Measurements from ENCODE around the gene ZFYVE27.
"Not testable (repeated sequence)": the region's sequence is repeated elsewhere in the genome, so short reads cannot be mapped to it uniquely, and the experiment has no call there.

ZFYVE27 gene, protein sequence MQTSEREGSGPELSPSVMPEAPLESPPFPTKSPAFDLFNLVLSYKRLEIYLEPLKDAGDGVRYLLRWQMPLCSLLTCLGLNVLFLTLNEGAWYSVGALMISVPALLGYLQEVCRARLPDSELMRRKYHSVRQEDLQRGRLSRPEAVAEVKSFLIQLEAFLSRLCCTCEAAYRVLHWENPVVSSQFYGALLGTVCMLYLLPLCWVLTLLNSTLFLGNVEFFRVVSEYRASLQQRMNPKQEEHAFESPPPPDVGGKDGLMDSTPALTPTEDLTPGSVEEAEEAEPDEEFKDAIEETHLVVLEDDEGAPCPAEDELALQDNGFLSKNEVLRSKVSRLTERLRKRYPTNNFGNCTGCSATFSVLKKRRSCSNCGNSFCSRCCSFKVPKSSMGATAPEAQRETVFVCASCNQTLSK

GRCh38 chr10:97736902-97737769, at the start of gene ZFYVE27:
Gene ZFYVE27 (plus strand): TSS chr10:97737128. CDS start chr10:97738478, 1,350 bp downstream.
- DNase-seq, result peak; percentile 93

GRCh38 chr10:97687785-97688781, 48.8 kb upstream of the ZFYVE27 start:
- no peak for DNase-seq

- no peak for DNase-seq
Measured at GRCh38 chr10:97689559-97690020, 47.3 kb upstream of the ZFYVE27 start.

DNA sequence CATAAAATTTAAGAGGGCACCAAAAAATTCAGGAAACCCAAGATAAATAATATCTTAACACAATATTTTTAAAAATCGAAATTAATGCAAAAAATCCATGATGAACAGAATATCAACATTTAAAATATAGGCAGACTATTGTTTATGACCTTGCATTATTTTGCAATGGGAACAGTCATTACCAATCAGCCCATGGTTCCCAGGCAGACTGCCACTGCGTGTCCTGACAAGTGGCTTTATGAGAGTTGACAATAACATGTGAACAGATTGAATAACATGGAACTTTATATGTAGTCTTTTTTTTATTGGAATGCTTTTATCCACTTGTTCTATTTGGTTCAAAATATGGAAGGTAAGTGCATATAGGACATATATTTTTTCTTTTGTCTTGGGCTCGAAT, 46.8 kb upstream of the ZFYVE27 start:
- DNase-seq, result no peak

DNA sequence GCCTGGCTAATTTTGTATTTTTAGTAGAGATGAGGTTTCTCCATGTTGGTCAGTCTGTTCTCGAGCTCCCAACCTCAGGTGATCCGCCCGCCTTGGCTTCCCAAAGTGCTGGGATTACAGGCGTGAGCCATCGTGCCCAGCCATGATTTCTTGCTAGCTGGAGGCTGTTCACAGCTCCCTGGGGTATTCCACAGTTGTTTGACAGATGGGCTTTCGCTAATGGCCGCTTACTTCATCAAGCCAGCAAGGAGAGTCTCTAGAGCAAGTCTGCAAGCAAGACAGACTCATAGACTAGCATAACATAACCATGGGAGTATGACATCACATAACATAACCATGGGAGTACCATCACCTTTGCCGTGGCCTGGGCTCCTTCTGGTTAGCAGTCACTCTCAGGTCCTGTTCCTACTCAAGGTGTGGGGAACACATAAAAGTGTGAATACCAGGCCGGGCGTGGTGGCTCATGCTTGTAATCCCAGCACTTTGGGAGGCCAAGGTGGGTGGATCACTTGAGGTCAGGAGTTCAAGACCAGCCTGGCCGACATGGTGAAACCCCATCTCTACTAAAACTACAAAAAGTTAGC, 38.8 kb upstream of the ZFYVE27 start:
- DNase-seq, result not testable (repeated sequence)

GRCh38 chr10:97701438-97702069, 35.4 kb upstream of the ZFYVE27 start:
- DNase-seq, result peak; percentile 70

- DNase-seq, result no peak
Measured at GRCh38 chr10:97703398-97704067, 33.4 kb upstream of the ZFYVE27 start.

- no peak for DNase-seq
Measured at GRCh38 chr10:97704341-97704740, 32.6 kb upstream of the ZFYVE27 start.

DNA sequence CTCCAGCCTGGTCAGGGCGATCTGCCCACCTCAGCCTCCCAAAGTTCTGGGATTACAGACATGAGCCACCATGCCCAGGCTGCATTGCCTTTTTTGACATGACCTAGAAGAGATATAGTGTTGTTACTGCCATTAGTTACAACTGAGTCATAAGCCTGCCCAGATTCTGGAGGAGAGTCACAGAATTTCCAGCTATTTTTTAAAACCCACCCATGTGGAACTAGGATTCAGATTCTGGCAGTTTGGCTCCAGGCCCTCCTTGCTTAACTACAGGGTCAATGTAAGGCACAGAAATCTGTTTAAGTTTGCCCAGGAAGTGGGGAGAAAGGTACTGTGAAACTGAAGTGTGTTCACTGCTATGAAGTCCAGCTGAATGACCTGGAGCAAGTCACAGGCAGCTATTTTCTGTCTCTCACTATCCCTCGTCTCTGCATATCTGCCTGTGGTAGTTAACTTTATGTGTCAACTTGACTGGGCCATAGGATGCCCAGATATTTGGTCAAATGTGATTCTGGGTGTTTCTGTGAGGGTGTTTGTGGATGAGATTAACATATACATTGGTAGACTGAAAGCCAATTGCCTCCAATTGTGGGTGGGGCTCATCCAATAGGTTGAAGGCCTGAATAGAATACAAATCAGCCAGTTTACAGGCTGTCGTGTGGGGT, 31.8 kb upstream of the ZFYVE27 start:
- DNase-seq, result no peak

DNA sequence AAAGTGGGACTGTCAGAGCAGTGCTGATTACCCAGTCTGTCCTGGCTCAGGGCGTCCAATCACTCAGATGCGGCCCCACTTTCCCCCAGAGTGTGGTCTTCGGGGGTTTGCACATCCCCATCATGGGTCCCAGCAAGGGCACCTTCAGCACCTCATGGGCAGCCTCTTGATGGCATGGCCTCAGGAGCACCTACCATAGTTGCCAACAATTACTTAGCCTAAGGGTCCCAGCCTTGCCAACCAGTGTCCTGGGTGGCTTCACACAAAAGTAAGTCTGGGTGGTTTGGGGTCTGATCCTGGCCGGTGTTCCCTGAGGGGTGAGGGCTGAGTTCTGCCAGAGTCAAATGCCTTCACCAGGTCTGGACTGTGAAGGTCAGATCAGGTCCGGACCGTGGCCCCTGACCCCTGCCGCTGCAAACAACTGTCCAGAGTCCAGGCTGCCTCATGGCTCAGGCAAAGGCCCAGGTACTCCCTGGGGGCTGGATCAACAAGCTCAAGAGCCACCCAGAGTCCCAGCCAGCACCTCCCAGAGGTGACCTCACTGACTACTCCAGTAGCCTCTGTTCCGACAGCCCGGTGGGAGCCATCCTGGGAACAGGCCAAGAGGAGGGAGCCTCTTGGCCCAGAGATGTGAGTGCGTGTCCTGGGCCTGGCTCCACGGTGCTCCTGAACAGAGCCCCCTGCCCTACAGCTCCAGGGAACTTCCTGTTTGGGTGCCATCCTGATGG, 29.6 kb upstream of the ZFYVE27 start:
- DNase-seq, result no peak

DNA sequence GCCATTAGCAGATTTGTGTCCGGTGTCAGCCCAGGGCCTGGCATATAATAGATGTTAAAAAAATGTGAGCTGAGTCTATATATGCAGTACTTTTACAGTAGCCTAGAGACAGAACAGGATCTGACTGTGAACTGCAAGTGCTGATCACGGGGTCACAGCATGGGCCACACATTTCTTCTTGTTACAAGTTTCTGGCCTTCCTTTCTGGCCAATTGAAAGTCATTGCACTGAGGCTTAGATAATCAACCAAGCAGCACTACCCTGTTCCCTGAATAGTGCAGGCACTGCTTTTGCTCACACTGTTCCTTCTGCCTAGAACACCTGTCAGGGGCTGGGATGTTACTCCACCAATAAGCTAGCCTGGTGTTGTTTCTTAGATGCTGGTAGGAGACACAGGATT, 28.8 kb upstream of the ZFYVE27 start:
- DNase-seq, result no peak

DNA sequence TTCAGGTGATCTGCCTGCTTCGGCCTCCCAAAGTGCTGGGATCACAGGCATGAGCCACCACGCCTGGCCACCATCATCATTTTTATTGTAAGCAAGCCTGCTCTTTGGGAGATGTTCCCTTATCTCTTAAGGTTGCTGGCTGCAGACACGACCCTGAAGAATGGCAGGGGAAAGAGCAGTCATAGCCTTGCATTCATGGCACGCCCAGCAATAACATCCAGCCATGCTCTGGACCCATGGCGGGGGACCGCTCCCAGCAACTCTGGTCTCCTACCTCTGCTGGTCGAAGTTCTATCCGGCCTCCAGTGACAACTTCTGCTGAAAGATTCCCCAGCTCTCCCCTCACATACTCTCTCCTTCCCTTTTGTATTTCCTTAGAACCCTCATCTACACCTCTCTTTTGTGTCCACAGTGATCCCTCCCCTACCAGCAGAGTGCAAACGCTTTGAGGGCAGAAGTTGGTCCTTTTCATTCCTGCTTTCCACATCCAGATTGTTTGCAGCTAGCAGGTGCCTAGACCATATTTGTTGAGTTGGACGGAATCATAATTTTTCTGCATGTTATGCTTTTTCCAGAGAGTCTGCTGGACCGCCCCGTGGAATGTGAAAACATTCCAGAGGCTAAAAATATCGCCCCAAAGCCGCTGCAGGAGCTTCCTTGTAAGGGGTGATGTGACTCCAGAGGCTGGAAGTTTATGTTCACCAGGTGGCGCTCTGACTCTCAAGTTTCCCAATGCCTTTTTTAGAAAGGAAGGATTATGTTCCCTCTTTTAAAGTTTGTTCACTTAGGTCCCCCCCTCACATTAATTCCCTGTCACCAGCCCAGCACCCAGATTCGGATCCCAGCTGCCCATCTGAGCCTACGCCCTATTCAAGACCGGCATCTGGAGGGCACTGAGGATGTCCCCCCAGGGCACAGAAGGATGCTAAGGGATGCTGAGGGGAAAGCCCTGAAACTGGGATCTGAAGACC, 27.7 kb upstream of the ZFYVE27 start:
- peak; percentile 37 for DNase-seq

DNA sequence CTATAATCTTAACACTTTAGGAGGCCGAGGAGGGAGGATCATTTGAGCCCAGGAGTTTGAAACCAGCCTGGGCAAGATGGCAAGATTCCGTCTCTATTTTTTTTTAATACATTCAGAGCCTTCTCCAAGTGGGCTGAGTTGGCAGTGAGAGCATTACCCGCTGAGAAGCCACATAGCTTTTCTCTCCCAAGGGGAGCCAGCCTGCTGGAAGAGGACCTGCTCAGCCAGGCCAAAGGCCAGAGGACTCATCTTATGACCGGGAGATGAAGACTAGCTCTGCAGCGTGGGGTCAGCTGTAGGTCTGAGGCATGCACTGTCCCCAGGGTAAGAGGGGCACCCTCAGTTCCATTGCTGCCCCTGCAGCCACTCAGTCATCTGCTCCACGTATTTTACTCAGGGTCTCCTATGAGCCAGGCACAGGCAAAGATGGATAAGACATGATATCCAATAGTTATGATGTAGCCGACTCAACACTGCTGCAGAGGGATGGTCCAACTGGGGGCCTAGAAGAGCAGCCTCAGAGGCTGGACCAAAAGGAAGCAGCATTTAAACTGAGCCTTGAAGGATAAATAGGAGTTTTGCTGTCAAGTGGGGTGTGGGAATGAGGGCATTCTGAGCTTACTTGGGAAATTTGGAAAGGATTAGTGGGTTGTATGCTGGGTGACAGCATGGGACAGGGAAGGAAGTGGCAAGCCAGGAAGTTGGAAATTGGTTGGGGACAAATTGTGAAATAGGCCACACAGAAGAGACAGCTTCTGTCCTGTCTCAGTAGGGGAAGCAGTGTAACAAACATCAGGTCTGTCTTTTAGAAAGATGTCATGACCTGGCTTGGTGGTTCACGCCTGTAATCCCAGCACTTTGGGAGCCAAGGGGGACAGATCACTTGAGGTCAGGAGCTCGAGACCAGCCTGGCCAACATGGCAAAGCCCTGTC, 25.0 kb upstream of the ZFYVE27 start:
- no peak for DNase-seq

GRCh38 chr10:97713339-97713825, 23.5 kb upstream of the ZFYVE27 start, which contains the start of gene MARVELD1:
Gene MARVELD1 (plus strand): TSS chr10:97713730. CDS start chr10:97713877, 147 bp downstream.
- no peak for DNase-seq

DNA sequence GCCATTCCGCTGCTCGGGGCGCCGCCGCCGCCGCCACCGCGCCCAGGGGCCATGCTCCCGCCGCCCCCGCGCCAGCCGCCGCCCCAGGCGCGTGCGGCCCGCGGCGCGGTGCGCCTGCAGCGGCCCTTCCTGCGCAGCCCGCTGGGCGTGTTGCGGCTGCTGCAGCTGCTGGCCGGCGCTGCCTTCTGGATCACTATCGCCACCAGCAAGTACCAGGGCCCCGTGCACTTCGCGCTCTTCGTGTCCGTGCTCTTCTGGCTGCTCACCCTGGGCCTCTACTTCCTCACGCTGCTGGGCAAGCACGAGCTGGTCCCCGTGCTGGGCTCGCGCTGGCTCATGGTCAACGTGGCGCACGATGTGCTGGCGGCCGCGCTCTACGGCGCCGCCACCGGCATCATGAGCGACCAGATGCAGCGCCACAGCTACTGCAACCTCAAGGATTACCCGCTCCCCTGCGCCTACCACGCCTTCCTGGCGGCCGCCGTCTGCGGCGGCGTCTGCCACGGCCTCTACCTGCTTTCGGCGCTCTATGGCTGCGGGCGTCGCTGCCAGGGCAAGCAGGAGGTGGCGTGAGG, 23.0 kb upstream of the ZFYVE27 start:
- DNase-seq, result peak; percentile 77

All from RPMI8226 (cell line).